Epithelial cell of proximal tubule (primary cell): ENCODE measurements around the gene ONECUT3. TPM values are rescaled to one million over a fixed set of nuclear protein-coding genes. Genes with fewer than 3 reads are reported as not detected.

Experiments used
- DNase-seq: peaks from one replicate; pipeline ENCODE4 v3.0.0-alpha.2; 2011; ENCODE audit warnings: low read depth
- H3K4me3 ChIP-seq: 2 replicates; pipeline ENCODE4 v1.5.1; 2011; ENCODE audit warnings: low read depth, mild to moderate bottlenecking, low read length
- total RNA-seq: library from RNA; depleted of rRNA; stranded (reverse); fragments of >200 nt; gene quantifications from 2 replicates; pipeline ENCODE4 v1.2.3, GENCODE V29; 2015
- TF ChIP-seq, protein P1 (sequence below): conservative IDR thresholded peaks from 2 replicates; pipeline ENCODE4 v1.5.1; 2012; ENCODE audit warnings: low read depth, mild to moderate bottlenecking, low read length

ONECUT3 gene
- total RNA-seq, 1 donor from 2014 or later: not detected

GRCh38 chr19:1806184-1807029 is 53.1 kb downstream of the ONECUT3 start:
- TF ChIP-seq, protein P1, sequence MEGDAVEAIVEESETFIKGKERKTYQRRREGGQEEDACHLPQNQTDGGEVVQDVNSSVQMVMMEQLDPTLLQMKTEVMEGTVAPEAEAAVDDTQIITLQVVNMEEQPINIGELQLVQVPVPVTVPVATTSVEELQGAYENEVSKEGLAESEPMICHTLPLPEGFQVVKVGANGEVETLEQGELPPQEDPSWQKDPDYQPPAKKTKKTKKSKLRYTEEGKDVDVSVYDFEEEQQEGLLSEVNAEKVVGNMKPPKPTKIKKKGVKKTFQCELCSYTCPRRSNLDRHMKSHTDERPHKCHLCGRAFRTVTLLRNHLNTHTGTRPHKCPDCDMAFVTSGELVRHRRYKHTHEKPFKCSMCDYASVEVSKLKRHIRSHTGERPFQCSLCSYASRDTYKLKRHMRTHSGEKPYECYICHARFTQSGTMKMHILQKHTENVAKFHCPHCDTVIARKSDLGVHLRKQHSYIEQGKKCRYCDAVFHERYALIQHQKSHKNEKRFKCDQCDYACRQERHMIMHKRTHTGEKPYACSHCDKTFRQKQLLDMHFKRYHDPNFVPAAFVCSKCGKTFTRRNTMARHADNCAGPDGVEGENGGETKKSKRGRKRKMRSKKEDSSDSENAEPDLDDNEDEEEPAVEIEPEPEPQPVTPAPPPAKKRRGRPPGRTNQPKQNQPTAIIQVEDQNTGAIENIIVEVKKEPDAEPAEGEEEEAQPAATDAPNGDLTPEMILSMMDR: no peak
- DNase-seq: no peak
- no peak overlapping the region for H3K4me3 ChIP-seq

DNA sequence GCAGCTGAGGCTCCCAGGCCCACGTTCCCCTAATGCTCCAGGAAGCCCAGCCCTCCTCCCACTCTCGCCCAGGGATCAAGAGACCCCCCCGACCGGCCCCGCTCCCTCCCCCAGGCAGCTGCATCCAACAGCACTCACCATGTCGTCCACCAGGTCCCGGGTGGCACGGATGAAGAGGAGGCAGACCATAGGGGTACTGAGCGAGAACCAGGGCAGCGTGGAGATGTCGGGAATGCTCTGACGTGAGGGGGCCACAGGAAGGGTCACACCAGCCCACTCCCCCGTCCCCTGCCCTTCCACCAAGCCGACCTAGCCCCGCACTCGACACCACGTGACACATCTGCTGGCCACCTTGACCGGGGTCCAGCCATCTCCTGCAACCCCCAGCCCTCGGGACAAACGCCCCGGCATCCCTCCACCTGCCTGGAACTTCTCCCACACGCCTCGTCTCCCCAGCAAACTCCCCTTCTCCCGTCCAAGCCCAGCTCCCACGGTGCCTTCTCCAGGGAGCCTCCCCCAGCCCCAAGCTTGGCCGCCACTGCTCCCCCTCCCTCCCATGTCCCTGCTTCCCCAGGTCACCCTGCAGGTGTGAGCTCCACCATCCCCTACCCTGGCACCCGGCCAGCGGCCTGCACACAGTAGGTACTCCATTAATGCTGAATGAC is 53.9 kb downstream of the ONECUT3 start:
- no peak overlapping the region for H3K4me3 ChIP-seq
- DNase-seq: no peak
- TF ChIP-seq, protein P1: no peak

GRCh38 chr19:1807695-1808394 is 54.5 kb downstream of the ONECUT3 start:
- H3K4me3 ChIP-seq: no peak overlapping the region
- TF ChIP-seq, protein P1: no peak
- DNase-seq: no peak

DNA sequence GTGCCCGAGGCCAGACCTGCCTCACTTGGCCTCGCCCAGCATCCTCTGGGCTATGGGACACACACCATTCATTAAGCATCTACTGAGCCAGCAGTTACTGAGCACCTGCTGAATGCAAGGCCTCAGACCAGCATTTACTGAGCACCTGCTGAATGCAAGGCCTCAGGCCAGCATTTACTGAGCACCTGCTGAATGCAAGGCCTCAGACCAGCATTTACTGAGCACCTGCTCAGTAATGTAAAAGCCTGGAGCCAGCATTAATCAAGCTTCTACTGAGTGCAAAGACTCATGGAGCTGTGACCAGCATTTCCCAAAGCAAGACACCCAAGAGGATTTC is 55.1 kb downstream of the ONECUT3 start:
- TF ChIP-seq, protein P1: no peak
- no peak for DNase-seq
- H3K4me3 ChIP-seq: no peak overlapping the region

GRCh38 chr19:1809678-1810077 is 56.4 kb downstream of the ONECUT3 start:
- TF ChIP-seq, protein P1: no peak

GRCh38 chr19:1810439-1811160 is 57.3 kb downstream of the ONECUT3 start:
- no peak for DNase-seq
- H3K4me3 ChIP-seq: no peak overlapping the region
- TF ChIP-seq, protein P1: no peak

More at GRCh38 chr19:1809678-1810077, 56.4 kb downstream of the ONECUT3 start:
- no peak for DNase-seq
- H3K4me3 ChIP-seq: no peak overlapping the region
